HG03097 (cell line): ENCODE measurements around the gene RPS6KA2.

Experiments used
- ATAC-seq: cut with Tn5 transposase; IDR thresholded peaks from one replicate; pipeline ENCODE4 v1.9.1; 2021; ENCODE audit not compliant: unreplicated experiment, low FRiP score

Gene RPS6KA2

DNA sequence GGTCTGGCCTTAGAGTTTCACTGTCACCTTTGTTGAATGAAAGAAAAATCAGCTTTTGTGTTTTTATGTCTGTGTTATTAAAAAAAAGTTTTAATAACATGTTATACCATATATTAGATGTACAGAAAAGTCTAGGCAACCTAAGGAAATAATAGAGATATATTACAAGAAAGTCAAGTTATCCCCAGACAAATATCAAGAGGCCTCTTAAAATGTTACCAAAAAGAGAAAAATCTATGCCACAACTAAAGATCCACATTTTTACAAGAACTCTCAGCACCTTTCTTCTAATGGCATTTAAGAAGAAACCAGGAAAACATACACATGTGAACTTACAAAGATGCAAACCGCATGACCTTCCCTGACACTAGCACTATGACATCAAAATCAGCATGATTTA is 67.4 kb downstream of the RPS6KA2 start:
- no peak for ATAC-seq

- ATAC-seq = no peak
These were observed 67.8 kb downstream of the RPS6KA2 start for GRCh38 chr6:166559211-166559610.

GRCh38 chr6:166558156-166559005 is 68.7 kb downstream of the RPS6KA2 start:
- no peak for ATAC-seq

DNA sequence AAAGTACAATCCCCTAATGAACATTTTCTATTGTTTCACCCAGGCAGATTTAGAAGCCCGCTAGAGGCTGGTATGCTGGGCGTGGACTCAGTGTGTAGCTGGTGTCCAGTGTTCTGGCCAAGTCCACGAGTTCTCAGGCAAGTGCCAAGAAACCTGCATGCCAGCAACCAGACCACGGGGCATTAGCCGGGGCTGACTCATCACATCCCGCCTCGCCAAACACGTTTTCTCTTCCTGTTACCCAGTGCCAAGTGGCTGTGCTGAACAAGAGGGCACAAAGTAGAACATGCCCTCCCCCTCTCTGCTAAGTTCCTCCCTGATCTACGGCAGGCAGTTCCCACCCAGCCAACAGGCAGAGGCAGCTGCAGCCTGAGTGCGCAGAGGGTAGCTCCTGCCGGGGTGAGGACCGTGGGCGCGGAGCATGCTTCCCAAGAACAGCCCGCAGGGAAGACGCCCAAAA is 70.2 kb downstream of the RPS6KA2 start:
- ATAC-seq = no peak

DNA sequence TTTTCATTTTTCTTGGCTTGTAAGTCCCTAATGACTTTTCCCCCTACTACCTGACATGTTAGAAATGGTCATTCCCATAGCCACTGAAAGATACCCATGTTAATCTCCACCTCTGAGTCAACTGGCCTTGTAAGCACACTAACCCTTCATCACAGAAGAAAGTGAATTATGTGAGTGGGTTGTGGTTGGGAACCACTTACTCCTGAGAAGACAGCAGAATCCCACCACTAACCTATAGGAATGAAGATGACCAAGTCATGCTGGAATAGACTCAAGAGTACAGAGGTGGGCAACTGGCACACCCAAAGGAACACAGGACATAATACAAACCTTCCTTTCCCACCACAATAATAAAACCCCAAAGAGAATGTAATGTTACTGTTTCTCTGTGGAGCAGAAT is 70.7 kb downstream of the RPS6KA2 start:
- no peak for ATAC-seq

- no peak for ATAC-seq
These were observed 72.0 kb downstream of the RPS6KA2 start for GRCh38 chr6:166555086-166555485.

- ATAC-seq = no peak
These were observed 72.7 kb downstream of the RPS6KA2 start for GRCh38 chr6:166554316-166554715.

GRCh38 chr6:166553563-166554271 is 73.3 kb downstream of the RPS6KA2 start:
- ATAC-seq = no peak

DNA sequence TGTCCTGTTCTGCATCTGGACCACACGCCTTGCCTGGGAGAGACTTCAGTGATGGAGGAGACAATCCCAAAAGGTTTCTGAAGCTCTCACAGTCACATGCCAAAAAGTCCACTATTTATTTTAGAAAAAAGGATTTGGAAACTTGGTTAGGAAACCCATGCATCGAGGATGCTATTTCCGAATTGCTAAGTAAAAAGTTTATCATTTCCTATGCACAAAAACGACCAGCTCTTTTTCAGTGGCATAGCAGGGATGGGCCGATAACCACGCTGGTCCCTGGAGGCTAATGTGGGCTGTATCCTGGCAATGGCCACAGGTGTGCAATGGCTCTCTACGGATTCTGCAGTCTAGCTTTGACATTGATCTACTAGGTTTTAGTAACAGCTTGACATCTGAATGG is 74.5 kb downstream of the RPS6KA2 start:
- no peak for ATAC-seq

DNA sequence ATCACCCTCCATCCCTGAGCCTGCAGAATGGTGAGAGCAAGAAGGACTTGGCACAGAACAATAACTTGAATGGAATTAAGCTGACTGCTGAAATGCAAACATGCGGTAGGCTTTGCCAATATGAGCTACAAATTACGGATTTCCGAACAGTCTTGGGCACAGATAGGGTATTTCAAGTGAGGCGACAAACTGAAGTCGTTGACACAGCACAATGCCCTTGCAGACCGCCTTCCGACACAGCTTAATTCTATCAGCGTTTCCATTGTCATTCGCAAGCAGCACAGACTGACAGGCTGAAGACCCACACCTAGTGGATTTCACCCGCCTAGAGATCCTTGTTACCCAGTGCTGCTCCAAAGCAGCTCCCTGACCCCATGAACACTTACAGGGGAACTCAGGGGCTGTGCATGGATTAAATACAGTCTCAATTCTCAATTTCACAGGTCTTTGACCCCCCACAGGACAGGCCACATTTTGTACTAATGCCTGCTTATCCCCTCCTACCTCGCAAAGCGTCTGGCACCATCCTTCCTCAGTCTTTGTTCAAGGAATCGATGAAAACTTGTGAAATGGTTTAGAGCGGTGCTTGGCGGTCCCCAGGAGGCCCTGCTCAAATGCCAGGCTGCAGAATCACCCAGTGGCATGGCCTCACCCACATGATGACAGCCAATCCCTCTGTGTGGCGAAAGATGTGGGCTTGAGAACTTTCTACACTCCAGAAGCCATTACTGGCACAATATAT is 75.1 kb downstream of the RPS6KA2 start:
- ATAC-seq = no peak

DNA sequence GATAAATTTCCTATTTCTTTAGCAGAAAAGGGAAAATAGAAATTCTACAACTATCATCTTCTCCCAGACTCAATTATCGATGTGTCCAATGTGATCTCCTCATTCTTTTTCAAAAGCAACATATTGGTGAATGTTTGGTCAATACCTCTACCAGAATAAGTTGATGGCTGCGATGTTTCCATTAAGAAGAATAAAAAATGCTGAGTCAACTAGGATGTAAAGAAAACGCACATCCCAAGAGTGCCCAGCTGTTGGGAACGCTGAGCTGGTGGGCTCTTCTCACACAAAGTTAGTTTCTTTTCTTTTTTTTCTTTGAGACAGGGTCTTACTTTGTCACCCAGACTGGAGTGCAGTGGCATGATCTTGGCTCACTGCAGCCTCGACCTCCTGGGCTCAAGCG is 80.4 kb downstream of the RPS6KA2 start:
- ATAC-seq = no peak

DNA sequence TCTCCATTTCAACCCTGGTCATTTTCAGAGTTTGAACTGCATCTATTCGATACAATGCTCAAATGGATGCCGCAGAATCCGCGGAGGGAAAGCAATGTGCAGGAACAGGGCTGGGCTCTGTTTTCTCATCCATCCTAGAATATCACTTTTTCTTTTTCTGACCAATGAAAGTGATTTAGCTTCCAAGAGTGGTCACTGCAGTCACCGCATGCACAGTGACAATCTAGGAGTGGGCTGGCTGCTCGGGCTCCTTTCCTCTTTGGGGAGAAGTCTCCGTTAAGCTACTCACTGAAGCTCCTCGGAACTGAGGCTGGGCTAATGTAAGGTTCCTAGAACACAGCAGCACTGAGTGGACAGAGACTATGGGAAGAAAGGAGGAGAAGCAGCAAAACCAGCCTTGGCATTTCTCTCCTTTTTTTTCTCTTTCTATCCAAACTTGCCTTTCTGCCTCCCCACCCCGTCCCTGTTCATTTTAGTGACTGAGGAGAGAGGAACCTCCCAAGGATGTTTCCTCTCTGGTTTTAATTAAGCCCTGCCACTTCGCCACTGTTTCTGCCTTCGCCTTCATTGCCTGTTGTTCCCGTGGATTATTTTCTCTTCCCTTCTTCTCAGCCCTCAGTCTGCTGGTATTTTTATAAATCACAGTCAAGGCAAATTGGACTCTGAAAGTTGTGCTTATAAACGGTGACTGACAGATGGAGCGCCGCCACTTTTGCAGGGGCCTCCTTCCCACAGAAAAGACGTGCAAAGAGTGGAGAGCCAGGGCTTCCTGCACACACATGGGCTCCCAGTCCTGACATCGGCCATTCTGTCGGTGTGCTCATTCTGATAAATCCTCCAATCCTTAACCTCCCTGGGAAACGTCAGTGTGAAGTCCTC is 81.7 kb downstream of the RPS6KA2 start:
- ATAC-seq = no peak

DNA sequence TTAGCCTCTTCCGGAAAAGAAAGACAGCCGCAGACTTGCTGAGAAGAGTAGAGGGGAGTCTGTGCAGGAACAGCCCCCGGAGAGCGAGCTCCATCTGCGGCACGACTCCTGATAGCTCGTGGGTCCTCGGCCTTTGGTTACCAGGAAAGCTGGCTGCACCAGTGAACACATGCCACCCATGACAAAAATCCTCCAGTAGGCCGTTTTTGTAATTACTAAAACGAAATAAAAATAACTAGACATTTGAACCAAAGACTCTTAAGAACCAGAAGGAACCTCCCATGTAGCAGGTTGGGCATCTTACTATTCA is 82.8 kb downstream of the RPS6KA2 start:
- no peak for ATAC-seq

- ATAC-seq = no peak
These were observed 83.3 kb downstream of the RPS6KA2 start for GRCh38 chr6:166543603-166544295.

DNA sequence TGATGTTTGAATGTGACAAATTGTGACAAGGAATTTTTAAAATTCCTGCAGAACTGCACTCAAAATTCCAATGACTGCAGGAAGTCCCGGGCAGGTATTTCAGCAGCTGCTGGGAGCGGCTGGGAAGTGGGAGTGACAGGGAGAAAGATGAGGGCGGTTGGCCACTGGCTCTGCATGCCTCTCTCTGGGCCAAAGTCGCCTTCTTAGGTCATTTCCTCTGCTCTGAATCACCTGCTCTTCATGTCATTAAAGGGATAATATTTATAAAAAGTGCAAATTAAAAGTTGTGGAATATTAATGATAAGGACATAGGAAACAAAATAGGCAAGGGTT is 84.5 kb downstream of the RPS6KA2 start:
- ATAC-seq = no peak

DNA sequence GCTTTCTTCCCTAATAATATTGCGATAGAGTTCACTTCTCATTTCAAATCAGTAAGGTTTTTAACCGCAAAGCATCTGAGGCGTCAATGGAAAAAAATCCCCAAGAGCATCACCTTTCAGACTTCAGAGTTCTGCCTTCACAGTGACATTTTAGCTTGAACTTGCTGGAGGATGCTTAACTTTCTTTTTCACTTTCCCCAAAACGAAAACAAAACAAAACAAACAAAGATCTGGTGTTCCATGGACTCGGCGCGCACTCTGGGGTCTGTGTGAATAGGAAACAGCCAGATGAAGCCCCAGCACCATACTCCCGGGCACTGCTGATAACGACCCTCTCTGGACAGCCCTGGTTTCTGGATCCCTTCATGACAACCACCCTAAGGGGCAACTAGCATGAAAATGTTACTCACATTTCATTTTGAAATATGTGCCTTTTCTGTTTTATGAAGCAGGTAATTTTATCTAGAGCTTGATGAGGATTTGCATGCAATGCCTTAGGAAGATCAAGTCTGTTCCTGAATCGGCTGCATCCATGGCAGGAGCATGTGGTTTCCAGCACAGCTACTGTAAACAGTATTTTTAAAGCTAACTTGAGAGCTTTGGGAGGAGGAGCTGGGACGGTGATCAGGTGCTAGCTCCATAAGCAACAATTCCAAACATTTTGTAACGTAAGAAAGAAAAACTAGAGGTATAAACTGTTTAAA is 85.0 kb downstream of the RPS6KA2 start:
- ATAC-seq = no peak

DNA sequence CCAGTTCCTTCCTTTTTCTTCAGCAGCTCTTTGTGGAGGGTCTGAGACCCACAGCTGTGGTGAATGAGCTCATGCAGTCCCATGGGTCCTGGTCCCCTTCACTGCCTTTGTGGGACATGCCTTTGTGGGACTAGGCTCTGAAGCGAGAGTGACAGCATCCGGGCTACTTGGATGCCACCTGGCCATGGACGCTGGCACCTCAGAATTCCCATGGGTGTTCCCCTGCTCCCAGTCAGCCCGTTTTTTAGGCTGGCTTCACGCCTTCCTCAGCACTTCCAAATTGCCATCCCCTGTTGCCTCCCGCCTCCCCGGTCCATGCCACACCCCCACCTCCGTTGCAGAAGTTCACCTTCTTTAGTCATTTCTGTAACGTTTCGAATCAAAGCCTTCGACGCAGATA is 85.7 kb downstream of the RPS6KA2 start:
- ATAC-seq = no peak

GRCh38 chr6:166540631-166541331 is 86.3 kb downstream of the RPS6KA2 start:
- no peak for ATAC-seq

- no peak for ATAC-seq
These were observed 87.5 kb downstream of the RPS6KA2 start for GRCh38 chr6:166539543-166539942.
